CD4-positive, CD25-positive, alpha-beta regulatory T cell (primary cell): ENCODE measurements around the gene CEP192. TPM values are rescaled to one million over a fixed set of nuclear protein-coding genes. Genes with fewer than 3 reads are reported as not detected.

Experiments used
- ATAC-seq, 2 donors: fragments of 150-1000 bp; cut with Tn5 transposase; one replicate each; pipeline ENCODE4 v1.10.0; 2021; ENCODE audit warnings: low read depth in 2 of 2, moderate number of reproducible peaks in 2 of 2, moderate library complexity in 1 of 2
- DNase-seq, 3 donors: peaks; one replicate each; pipeline versions ENCODE4 v3.0.0 to v3.0.0-alpha.2; 2012 to 2022; ENCODE audit warnings: mixed read lengths in 1 of 3
- H3K27ac ChIP-seq: one replicate; pipeline ENCODE4 v1.7.0; 2013; ENCODE audit warnings: mild to moderate bottlenecking, low read length; ENCODE audit not compliant: insufficient read depth, poor library complexity, severe bottlenecking
- H3K27me3 ChIP-seq: one replicate; pipeline ENCODE4 v1.7.0; 2013; ENCODE audit warnings: low read length; ENCODE audit not compliant: control insufficient read depth, insufficient read depth
- H3K36me3 ChIP-seq: one replicate; pipeline ENCODE4 v1.7.0; 2013; ENCODE audit warnings: mild to moderate bottlenecking, low read length, moderate library complexity; ENCODE audit not compliant: control insufficient read depth, insufficient read depth
- H3K4me1 ChIP-seq: 2 replicates; pipeline ENCODE4 v1.7.0; 2013; ENCODE audit warnings: mild to moderate bottlenecking, low read length; ENCODE audit not compliant: insufficient read depth, control insufficient read depth, poor library complexity, severe bottlenecking
- H3K4me3 ChIP-seq: one replicate; pipeline ENCODE4 v1.7.0; 2013; ENCODE audit warnings: low read depth, mild to moderate bottlenecking, low read length, moderate library complexity
- H3K9me3 ChIP-seq, 2 experiments: 1 replicate in 1 of 2; 2 replicates in 1 of 2; pipeline ENCODE4 v1.7.0; 2013; ENCODE audit warnings: low read length in 2 of 2, mild to moderate bottlenecking in 1 of 2, moderate library complexity in 1 of 2; ENCODE audit not compliant: control insufficient read depth in 2 of 2
- H3K27ac Mint-ChIP-seq, 3 donors: one replicate each; pipeline ENCODE4 v1.8.0; 2020 to 2022; ENCODE audit warnings: mild to moderate bottlenecking in 3 of 3, mixed read lengths in 3 of 3, moderate library complexity in 2 of 3
- H3K27me3 Mint-ChIP-seq: one replicate; pipeline ENCODE4 v1.8.0; 2022; ENCODE audit warnings: mild to moderate bottlenecking, mixed read lengths
- H3K36me3 Mint-ChIP-seq: one replicate; pipeline ENCODE4 v1.8.0; 2020; ENCODE audit warnings: mixed read lengths
- H3K4me1 Mint-ChIP-seq, 4 donors: one replicate each; pipeline ENCODE4 v1.8.0; 2020 to 2022; ENCODE audit warnings: mixed read lengths in 4 of 4, mild to moderate bottlenecking in 1 of 4
- H3K4me3 Mint-ChIP-seq, 4 donors: one replicate each; pipeline ENCODE4 v1.8.0; 2020 to 2022; ENCODE audit warnings: mild to moderate bottlenecking in 4 of 4, mixed read lengths in 4 of 4, moderate library complexity in 3 of 4
- H3K9me3 Mint-ChIP-seq, 7 donors: one replicate each; pipeline ENCODE4 v1.8.0; 2020 to 2022; ENCODE audit warnings: mixed read lengths in 7 of 7, mild to moderate bottlenecking in 3 of 7, moderate library complexity in 2 of 7
- polyA plus RNA-seq, 4 donors: library from polyadenylated mRNA; unstranded; fragments of 300-500 nt; fragmentation: Illumina TruSeq; gene quantifications; one replicate each; pipeline ENCODE4 v1.2.3, GENCODE V29; 2021
- total RNA-seq: library from RNA; stranded (reverse); gene quantifications from one replicate; pipeline ENCODE4 v1.2.3, GENCODE V29; 2022

CEP192 gene
- total and polyA plus RNA-seq, 5 donors from 2014 or later: 5.3 to 38.6 (median 7.2) TPM

DNA sequence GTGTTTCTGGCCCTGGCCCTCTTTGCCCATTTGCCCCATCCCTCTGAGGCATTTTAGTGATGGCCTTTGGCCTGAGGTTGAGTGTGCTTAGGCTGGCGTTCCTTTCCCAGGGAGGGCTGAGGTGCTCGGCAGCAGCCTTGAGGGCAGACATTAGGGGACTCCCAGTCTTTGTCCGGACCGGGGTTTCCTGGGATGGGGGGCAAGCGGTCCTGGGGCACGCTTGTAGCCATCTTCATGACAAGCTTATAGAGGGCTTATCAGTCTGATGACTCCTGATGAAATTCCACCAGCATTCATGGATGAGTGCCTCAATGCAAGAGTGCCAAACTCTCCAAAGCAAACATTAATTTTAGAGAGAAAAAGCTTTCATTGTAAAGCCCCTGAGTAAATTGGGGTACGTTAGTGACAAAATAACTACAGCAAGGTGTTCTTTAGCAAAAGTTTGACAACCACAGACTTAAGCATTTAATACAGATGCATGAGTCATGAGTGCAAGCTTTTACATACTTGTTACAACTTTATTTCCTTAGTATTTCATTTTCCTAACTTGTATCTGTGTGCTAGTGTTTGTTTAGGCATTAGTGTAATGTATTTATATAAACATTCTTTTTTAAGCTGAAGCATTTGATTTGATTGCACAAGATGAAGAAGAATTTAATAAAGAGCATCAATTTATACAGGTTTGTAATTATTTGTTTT is 45.6 kb downstream of the CEP192 start:
- Histone ChIP-seq H3K27me3 (no peaks in the 10 kb centered on the region), H3K36me3 (peaks cover 52% of the 10 kb centered on the region), H3K4me1 (no peaks in the 10 kb centered on the region), H3K4me3 (no peak overlapping the region), H3K27ac (no peak overlapping the region), H3K9me3 (no peaks in the 10 kb centered on the region)
- H3K27me3 Mint-ChIP-seq: no peaks in the 10 kb centered on the region
- DNase-seq: no peak
- no peaks in the 10 kb centered on the region for H3K9me3 Mint-ChIP-seq
- no peak overlapping the region for H3K27ac Mint-ChIP-seq
- H3K4me1 Mint-ChIP-seq: peaks cover 8 to 19% (median 13%) of the 10 kb centered on the region in 4 donors
- ATAC-seq: no peak
- peaks cover 57% of the 10 kb centered on the region for H3K36me3 Mint-ChIP-seq
- no peak overlapping the region for H3K4me3 Mint-ChIP-seq

DNA sequence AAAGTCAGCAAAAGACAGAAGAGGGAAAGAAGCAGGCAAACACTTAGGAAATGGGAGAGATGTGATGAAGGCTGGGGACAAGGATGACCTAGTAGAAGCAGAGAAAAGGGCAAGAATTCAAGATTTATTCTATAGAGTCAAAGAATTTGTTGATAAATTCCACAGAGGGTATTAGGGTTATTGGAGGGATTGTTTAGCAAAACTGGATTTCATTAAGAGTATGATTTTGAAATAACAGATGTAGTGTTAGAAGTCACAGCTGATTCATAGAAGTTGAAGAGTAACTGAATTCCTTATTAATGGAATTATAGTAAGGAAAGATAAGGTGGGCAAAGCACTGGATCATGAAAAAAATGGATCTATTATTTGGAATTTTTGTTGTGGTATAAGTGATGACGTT is 48.6 kb downstream of the CEP192 start:
- peaks cover 51% of the 10 kb centered on the region for H3K36me3 ChIP-seq
- Mint-ChIP-seq H3K27me3 (no peaks in the 10 kb centered on the region), H3K27ac (peak overlapping the region in 1 of 3 donors; percentile 74), H3K4me1 (peaks cover 17 to 24% (median 17%) of the 10 kb centered on the region in 4 donors), H3K9me3 (no peaks in the 10 kb centered on the region), H3K4me3 (no peak overlapping the region), H3K36me3 (peaks cover 63% of the 10 kb centered on the region)
- no peaks in the 10 kb centered on the region for H3K4me1 ChIP-seq
- no peak for DNase-seq
- no peaks in the 10 kb centered on the region for H3K27me3 ChIP-seq
- H3K27ac ChIP-seq: no peak overlapping the region
- H3K4me3 ChIP-seq: no peak overlapping the region
- ATAC-seq: no peak
- H3K9me3 ChIP-seq: no peaks in the 10 kb centered on the region

DNA sequence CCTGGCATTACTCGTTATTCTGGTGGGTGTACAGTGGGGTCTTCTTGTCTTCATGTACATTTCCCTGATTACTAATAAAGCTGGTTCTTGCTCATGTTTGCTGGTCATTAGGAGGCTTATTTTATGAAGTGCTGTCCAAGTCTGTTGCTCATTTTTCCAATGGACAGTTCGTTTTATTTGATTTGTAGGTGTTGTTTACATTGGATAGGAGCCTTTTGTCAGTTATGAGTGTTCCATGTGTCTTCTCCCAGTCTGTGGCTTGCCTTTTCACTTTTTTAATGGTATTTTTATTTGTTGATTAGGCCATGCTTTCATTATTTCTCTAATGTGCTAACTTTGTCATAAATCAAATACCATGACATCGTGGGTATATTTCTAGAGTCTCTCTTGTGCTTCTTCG is 51.9 kb downstream of the CEP192 start:
- Mint-ChIP-seq H3K27me3 (no peaks in the 10 kb centered on the region), H3K9me3 (no peaks in the 10 kb centered on the region), H3K4me3 (no peak overlapping the region), H3K36me3 (peaks cover 75% of the 10 kb centered on the region), H3K4me1 (peaks cover 15 to 33% (median 22%) of the 10 kb centered on the region in 4 donors), H3K27ac (no peak overlapping the region)
- Histone ChIP-seq H3K9me3 (no peaks in the 10 kb centered on the region), H3K27me3 (no peaks in the 10 kb centered on the region), H3K4me1 (no peaks in the 10 kb centered on the region), H3K27ac (no peak overlapping the region), H3K4me3 (no peak overlapping the region), H3K36me3 (peaks cover 54% of the 10 kb centered on the region)
- ATAC-seq: no peak
- DNase-seq: no peak

DNA sequence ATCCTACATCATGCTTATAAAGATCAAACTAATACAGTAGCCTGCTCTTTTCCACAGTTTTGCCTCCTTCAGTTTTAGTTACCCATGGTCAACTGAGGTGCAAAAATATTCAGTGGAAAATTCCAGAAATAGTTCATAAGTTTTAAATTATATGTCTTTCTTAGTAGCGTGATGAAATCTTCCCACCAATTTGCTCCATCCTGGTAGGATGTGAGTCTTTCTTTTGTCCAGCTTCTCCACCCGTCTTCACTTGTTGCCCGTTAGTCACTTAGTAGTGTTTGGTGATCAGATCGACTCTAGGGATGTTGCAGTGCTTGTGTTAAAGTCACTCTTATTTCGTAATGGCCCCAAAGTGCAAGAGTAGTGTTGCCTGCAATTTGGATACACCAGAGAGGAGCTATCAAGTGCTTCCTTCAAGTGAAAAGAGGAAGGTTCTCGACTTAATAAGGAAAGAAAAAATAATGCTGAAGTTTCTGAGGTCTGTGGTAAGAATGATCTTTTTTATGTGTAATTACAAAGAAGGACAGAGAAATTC is 57.0 kb downstream of the CEP192 start:
- no peaks in the 10 kb centered on the region for H3K27me3 ChIP-seq
- ATAC-seq (no peak), DNase-seq (no peak)
- no peaks in the 10 kb centered on the region for H3K9me3 ChIP-seq
- H3K4me3 Mint-ChIP-seq: no peak overlapping the region
- H3K36me3 Mint-ChIP-seq: peaks cover 59% of the 10 kb centered on the region
- no peaks in the 10 kb centered on the region for H3K27me3 Mint-ChIP-seq
- H3K9me3 Mint-ChIP-seq: no peaks in the 10 kb centered on the region
- peaks cover 55% of the 10 kb centered on the region for H3K36me3 ChIP-seq
- H3K4me3 ChIP-seq: no peak overlapping the region
- H3K4me1 Mint-ChIP-seq: peaks cover 13 to 34% (median 23%) of the 10 kb centered on the region in 4 donors
- peak overlapping the region in 1 of 3 donors; percentile 40 for H3K27ac Mint-ChIP-seq
- H3K27ac ChIP-seq: no peak overlapping the region
- H3K4me1 ChIP-seq: no peaks in the 10 kb centered on the region

DNA sequence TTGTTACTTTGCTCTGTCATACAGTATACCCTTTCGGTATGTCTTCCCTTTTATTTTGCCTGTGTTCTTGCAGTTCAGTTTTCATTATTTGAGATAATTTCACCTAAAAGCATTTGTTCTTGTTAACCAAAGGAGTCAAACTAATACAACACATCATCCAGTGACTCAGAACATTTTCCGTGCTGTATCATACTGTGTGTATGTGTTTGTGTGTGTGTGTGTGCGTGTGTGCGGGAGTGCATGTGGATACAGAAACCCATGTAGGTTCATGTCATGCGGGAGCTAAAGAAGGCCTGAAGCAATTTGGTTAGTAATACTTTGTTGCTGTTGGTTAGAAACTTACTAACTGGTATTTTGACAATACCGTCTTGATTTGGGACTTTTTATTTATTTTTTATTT is 60.0 kb downstream of the CEP192 start:
- H3K36me3 Mint-ChIP-seq: peaks cover 47% of the 10 kb centered on the region
- Histone ChIP-seq H3K4me1 (no peaks in the 10 kb centered on the region), H3K27me3 (no peaks in the 10 kb centered on the region), H3K4me3 (no peak overlapping the region), H3K9me3 (no peaks in the 10 kb centered on the region), H3K27ac (no peak overlapping the region), H3K36me3 (peaks cover 67% of the 10 kb centered on the region)
- no peak for DNase-seq
- no peaks in the 10 kb centered on the region for H3K27me3 Mint-ChIP-seq
- H3K4me3 Mint-ChIP-seq: no peak overlapping the region
- no peaks in the 10 kb centered on the region for H3K9me3 Mint-ChIP-seq
- H3K27ac Mint-ChIP-seq: no peak overlapping the region
- ATAC-seq: no peak
- peaks cover 8 to 16% (median 12%) of the 10 kb centered on the region in 4 donors for H3K4me1 Mint-ChIP-seq

DNA sequence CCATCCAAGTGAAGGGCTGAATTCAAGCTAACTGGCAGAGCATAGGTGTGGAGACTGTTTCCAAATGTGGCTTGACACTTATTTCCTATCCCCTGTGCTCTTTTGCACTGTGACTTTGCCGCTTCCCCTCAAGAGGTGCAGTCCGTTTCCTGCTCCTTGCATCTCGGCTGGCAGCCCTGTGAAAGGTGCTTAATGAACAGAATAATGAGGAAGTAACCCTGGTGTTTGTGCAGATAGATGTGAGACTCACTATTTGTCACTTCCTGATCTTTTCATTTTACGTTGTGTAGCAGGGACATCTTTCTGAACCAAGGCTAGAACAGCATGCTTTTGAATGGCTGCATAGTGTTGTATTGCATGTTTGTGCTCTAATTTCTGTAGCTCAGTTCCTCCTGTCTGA is 60.8 kb downstream of the CEP192 start:
- Mint-ChIP-seq H3K4me1 (peaks cover 8 to 16% (median 12%) of the 10 kb centered on the region in 4 donors), H3K27ac (peak overlapping the region in 1 of 3 donors; percentile 28), H3K9me3 (no peaks in the 10 kb centered on the region), H3K27me3 (no peaks in the 10 kb centered on the region), H3K4me3 (no peak overlapping the region), H3K36me3 (peaks cover 46% of the 10 kb centered on the region)
- DNase-seq (peak in 1 of 3 donors; percentile 67), ATAC-seq (peak; percentile 60 to 63)
- Histone ChIP-seq H3K9me3 (no peaks in the 10 kb centered on the region), H3K27ac (no peak overlapping the region), H3K27me3 (no peaks in the 10 kb centered on the region), H3K4me3 (peak overlapping the region; percentile 35), H3K36me3 (peaks cover 69% of the 10 kb centered on the region), H3K4me1 (no peaks in the 10 kb centered on the region)

DNA sequence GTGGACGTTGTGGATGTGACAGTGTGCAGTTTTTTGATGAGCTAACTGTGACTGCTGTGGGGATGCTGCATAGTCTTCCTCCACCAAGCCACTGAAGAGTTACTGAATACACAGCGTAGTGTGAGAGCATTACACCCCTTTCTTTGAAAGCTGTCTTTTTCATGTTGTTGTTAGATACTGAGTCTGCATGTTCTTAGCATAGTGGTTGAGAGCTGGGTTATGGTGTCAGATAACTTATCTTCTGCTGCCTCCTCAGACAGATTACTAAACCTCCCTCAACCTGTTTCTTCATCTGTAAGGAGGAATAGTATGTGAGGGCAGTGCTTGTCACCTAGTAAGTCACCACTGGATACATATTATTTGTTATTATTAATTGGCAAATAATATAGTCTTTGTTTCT is 63.2 kb downstream of the CEP192 start:
- H3K36me3 Mint-ChIP-seq: peaks cover 38% of the 10 kb centered on the region
- Histone ChIP-seq H3K4me1 (no peaks in the 10 kb centered on the region), H3K27me3 (no peaks in the 10 kb centered on the region), H3K27ac (no peak overlapping the region), H3K9me3 (no peaks in the 10 kb centered on the region), H3K4me3 (no peak overlapping the region), H3K36me3 (peaks cover 73% of the 10 kb centered on the region)
- DNase-seq: no peak
- ATAC-seq: no peak
- no peaks in the 10 kb centered on the region for H3K9me3 Mint-ChIP-seq
- H3K27me3 Mint-ChIP-seq: no peaks in the 10 kb centered on the region
- H3K4me3 Mint-ChIP-seq: no peak overlapping the region
- peaks cover 6 to 17% (median 9%) of the 10 kb centered on the region in 4 donors for H3K4me1 Mint-ChIP-seq
- H3K27ac Mint-ChIP-seq: no peak overlapping the region
